ENCODE results near the gene TRIO. TPM values are rescaled to one million over a fixed set of nuclear protein-coding genes. Genes with fewer than 3 reads are reported as not detected.
A peak's percentile ranks its signal among the peaks of the same experiment; 100 is the strongest.

TRIO gene
- total and polyA plus RNA-seq, 10 of the 15 experiments (the other 5 are each of a cell fraction or from before 2014, with no cell fraction given), result 5.1 to 96.4 (median 44.6) TPM

DNA sequence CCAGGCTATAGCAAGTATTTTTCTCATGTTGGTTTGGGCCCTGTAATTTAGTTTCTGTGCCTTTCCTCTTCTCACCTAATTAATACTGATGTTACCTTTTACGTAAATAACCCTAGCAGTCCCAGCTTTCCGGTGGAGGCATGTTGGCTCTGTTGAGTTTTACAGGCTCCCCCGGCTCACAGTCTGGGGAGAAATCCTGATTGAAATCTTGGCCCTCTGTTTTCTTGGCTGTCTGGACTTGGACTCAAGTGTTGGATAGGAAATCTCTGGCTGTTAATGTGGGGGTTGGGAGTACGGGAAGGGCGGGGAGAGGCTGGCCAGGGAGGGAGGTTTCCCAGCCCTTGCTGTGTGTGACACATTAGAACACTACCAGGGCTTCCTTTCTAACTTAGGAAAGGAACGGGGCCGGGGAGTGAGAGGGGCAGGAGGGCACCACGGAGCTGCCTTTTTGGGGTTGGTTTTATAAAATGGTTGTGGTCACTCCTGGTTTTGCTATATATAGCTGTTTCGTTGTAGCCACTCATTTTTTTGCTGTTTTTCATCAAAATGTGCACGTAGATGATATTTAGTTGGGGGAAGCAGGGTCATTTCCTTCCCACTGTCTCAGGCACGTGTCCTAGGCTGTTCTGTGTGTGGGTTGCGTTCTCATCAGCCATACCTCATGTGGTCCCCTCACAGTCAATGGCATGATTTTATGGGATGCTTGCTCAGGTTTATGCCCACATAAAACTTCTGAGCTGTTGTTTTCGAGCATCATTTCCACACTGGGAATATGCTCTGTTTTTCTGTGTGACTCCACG is 11.0 kb downstream of the TRIO start (continued):
- TF ChIP-seq CHD2 (IDR thresholded peaks at IDR 0.05; ENCODE audit: borderline replicate concordance, low read depth, low read length), result no peak
- TF ChIP-seq EZH2 (IDR thresholded peaks at IDR 0.05; ENCODE audit: borderline replicate concordance, control insufficient read depth, low read depth, low read length), result no peak
- TF ChIP-seq, protein P1, sequence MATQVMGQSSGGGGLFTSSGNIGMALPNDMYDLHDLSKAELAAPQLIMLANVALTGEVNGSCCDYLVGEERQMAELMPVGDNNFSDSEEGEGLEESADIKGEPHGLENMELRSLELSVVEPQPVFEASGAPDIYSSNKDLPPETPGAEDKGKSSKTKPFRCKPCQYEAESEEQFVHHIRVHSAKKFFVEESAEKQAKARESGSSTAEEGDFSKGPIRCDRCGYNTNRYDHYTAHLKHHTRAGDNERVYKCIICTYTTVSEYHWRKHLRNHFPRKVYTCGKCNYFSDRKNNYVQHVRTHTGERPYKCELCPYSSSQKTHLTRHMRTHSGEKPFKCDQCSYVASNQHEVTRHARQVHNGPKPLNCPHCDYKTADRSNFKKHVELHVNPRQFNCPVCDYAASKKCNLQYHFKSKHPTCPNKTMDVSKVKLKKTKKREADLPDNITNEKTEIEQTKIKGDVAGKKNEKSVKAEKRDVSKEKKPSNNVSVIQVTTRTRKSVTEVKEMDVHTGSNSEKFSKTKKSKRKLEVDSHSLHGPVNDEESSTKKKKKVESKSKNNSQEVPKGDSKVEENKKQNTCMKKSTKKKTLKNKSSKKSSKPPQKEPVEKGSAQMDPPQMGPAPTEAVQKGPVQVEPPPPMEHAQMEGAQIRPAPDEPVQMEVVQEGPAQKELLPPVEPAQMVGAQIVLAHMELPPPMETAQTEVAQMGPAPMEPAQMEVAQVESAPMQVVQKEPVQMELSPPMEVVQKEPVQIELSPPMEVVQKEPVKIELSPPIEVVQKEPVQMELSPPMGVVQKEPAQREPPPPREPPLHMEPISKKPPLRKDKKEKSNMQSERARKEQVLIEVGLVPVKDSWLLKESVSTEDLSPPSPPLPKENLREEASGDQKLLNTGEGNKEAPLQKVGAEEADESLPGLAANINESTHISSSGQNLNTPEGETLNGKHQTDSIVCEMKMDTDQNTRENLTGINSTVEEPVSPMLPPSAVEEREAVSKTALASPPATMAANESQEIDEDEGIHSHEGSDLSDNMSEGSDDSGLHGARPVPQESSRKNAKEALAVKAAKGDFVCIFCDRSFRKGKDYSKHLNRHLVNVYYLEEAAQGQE (IDR thresholded peaks at IDR 0.05; ENCODE audit: low read depth, low read length), result no peak
- TF ChIP-seq GATAD2B (conservative IDR thresholded peaks at IDR 0.05; ENCODE audit: low read depth), result 0 out of 2 replicates have a peak, but pooled peaks have one; percentile 46
- TF ChIP-seq TCF3 (IDR thresholded peaks at IDR 0.05; ENCODE audit: borderline replicate concordance, insufficient read depth, low read depth, low read length), result no peak
- TF ChIP-seq, protein P2, sequence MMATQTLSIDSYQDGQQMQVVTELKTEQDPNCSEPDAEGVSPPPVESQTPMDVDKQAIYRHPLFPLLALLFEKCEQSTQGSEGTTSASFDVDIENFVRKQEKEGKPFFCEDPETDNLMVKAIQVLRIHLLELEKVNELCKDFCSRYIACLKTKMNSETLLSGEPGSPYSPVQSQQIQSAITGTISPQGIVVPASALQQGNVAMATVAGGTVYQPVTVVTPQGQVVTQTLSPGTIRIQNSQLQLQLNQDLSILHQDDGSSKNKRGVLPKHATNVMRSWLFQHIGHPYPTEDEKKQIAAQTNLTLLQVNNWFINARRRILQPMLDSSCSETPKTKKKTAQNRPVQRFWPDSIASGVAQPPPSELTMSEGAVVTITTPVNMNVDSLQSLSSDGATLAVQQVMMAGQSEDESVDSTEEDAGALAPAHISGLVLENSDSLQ (IDR thresholded peaks at IDR 0.05), result 0 out of 2 replicates have a peak, but pooled peaks have one; percentile 22
- TF ChIP-seq, protein P3, sequence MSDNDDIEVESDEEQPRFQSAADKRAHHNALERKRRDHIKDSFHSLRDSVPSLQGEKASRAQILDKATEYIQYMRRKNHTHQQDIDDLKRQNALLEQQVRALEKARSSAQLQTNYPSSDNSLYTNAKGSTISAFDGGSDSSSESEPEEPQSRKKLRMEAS (IDR thresholded peaks at IDR 0.05; ENCODE audit: low read depth, low read length), result no peak
- TF ChIP-seq RAD21 (IDR thresholded peaks at IDR 0.05; ENCODE audit: insufficient read depth, low read depth, low read length), result no peak
- TF ChIP-seq RUNX3 (IDR thresholded peaks at IDR 0.05; ENCODE audit: low read length), result no peak; the same call in 1 of the 2 replicates
- TF ChIP-seq, protein P4, sequence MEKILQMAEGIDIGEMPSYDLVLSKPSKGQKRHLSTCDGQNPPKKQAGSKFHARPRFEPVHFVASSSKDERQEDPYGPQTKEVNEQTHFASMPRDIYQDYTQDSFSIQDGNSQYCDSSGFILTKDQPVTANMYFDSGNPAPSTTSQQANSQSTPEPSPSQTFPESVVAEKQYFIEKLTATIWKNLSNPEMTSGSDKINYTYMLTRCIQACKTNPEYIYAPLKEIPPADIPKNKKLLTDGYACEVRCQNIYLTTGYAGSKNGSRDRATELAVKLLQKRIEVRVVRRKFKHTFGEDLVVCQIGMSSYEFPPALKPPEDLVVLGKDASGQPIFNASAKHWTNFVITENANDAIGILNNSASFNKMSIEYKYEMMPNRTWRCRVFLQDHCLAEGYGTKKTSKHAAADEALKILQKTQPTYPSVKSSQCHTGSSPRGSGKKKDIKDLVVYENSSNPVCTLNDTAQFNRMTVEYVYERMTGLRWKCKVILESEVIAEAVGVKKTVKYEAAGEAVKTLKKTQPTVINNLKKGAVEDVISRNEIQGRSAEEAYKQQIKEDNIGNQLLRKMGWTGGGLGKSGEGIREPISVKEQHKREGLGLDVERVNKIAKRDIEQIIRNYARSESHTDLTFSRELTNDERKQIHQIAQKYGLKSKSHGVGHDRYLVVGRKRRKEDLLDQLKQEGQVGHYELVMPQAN (conservative IDR thresholded peaks at IDR 0.05), result 0 out of 2 replicates have a peak, but pooled peaks have one; percentile 34
- TF ChIP-seq, protein P5, sequence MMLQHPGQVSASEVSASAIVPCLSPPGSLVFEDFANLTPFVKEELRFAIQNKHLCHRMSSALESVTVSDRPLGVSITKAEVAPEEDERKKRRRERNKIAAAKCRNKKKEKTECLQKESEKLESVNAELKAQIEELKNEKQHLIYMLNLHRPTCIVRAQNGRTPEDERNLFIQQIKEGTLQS (IDR thresholded peaks at IDR 0.05; ENCODE audit: borderline replicate concordance, extremely low read depth, low read depth, low read length), result no peak
- no peak for TF ChIP-seq TCF12 (IDR thresholded peaks at IDR 0.05; ENCODE audit: low read depth, low read length)
- TF ChIP-seq, protein P6, sequence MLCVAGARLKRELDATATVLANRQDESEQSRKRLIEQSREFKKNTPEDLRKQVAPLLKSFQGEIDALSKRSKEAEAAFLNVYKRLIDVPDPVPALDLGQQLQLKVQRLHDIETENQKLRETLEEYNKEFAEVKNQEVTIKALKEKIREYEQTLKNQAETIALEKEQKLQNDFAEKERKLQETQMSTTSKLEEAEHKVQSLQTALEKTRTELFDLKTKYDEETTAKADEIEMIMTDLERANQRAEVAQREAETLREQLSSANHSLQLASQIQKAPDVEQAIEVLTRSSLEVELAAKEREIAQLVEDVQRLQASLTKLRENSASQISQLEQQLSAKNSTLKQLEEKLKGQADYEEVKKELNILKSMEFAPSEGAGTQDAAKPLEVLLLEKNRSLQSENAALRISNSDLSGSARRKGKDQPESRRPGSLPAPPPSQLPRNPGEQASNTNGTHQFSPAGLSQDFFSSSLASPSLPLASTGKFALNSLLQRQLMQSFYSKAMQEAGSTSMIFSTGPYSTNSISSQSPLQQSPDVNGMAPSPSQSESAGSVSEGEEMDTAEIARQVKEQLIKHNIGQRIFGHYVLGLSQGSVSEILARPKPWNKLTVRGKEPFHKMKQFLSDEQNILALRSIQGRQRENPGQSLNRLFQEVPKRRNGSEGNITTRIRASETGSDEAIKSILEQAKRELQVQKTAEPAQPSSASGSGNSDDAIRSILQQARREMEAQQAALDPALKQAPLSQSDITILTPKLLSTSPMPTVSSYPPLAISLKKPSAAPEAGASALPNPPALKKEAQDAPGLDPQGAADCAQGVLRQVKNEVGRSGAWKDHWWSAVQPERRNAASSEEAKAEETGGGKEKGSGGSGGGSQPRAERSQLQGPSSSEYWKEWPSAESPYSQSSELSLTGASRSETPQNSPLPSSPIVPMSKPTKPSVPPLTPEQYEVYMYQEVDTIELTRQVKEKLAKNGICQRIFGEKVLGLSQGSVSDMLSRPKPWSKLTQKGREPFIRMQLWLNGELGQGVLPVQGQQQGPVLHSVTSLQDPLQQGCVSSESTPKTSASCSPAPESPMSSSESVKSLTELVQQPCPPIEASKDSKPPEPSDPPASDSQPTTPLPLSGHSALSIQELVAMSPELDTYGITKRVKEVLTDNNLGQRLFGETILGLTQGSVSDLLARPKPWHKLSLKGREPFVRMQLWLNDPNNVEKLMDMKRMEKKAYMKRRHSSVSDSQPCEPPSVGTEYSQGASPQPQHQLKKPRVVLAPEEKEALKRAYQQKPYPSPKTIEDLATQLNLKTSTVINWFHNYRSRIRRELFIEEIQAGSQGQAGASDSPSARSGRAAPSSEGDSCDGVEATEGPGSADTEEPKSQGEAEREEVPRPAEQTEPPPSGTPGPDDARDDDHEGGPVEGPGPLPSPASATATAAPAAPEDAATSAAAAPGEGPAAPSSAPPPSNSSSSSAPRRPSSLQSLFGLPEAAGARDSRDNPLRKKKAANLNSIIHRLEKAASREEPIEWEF (IDR thresholded peaks at IDR 0.05; ENCODE audit: insufficient replicate concordance, low read depth, low read length), result no peak
- TF ChIP-seq BMI1 (IDR thresholded peaks at IDR 0.05; ENCODE audit: borderline replicate concordance), result no peak
- TF ChIP-seq PAX8 (IDR thresholded peaks at IDR 0.05), result no peak
